GM19239 (cell line): Measurements from ENCODE around the gene P2RX1.
A peak's percentile ranks its signal among the peaks of the same experiment; 100 is the strongest.

ENCODE experiments used
- DNase-seq: peaks from one replicate; pipeline ENCODE4 v3.0.0; 2011; ENCODE audit warnings: low spot score; ENCODE audit not compliant: insufficient read length
- FAIRE-seq: peaks from 2 replicates; lab custom pipeline; 2011; peaks lifted over from hg19 to GRCh38; lab: Jason Lieb, UNC

Gene P2RX1

GRCh38 chr17:3926860-3927627, 10.8 kb upstream of the P2RX1 start:
- no peak for DNase-seq
- no peak for FAIRE-seq

- no peak for DNase-seq
- no peak for FAIRE-seq
Observed at GRCh38 chr17:3925684-3926485, 9.6 kb upstream of the P2RX1 start.

- FAIRE-seq (no peak), DNase-seq (no peak)
Observed at GRCh38 chr17:3924512-3925350, 8.5 kb upstream of the P2RX1 start.

GRCh38 chr17:3923466-3924190, 7.4 kb upstream of the P2RX1 start:
- DNase-seq, result no peak

GRCh38 chr17:3922765-3923164, 6.5 kb upstream of the P2RX1 start:
- FAIRE-seq (no peak), DNase-seq (no peak)

More at GRCh38 chr17:3923466-3924190, 7.4 kb upstream of the P2RX1 start:
- no peak for FAIRE-seq

- FAIRE-seq, result no peak
Observed at GRCh38 chr17:3921502-3922319, 5.4 kb upstream of the P2RX1 start.

GRCh38 chr17:3921006-3921405, 4.7 kb upstream of the P2RX1 start:
- DNase-seq (no peak), FAIRE-seq (no peak)

More at GRCh38 chr17:3921502-3922319, 5.4 kb upstream of the P2RX1 start:
- DNase-seq, result no peak

- DNase-seq (no peak), FAIRE-seq (no peak)
Observed at GRCh38 chr17:3919123-3919624, 2.9 kb upstream of the P2RX1 start.

GRCh38 chr17:3918372-3919122, 2.3 kb upstream of the P2RX1 start:
- FAIRE-seq, result no peak
- DNase-seq, result no peak

GRCh38 chr17:3917391-3917931, 1.2 kb upstream of the P2RX1 start:
- FAIRE-seq (no peak), DNase-seq (no peak)

GRCh38 chr17:3916825-3917224, 560 bp upstream of the P2RX1 start:
- FAIRE-seq (no peak), DNase-seq (no peak)

- FAIRE-seq, result peak; percentile 84
Observed at GRCh38 chr17:3915581-3915994, 677 bp downstream of the P2RX1 start.

GRCh38 chr17:3914312-3914670, 2.0 kb downstream of the P2RX1 start:
- DNase-seq (peak; percentile 69), FAIRE-seq (peak; percentile 95)

More at GRCh38 chr17:3915581-3915994, 677 bp downstream of the P2RX1 start:
- no peak for DNase-seq

- no peak for FAIRE-seq
- DNase-seq, result peak; percentile 75
Observed at GRCh38 chr17:3913531-3914311, 2.5 kb downstream of the P2RX1 start.

- DNase-seq (no peak), FAIRE-seq (no peak)
Observed at GRCh38 chr17:3912827-3913226, 3.4 kb downstream of the P2RX1 start.

- FAIRE-seq, result peak; percentile 97
- peak; percentile 65 for DNase-seq
Observed at GRCh38 chr17:3911271-3912053, 4.8 kb downstream of the P2RX1 start.
